ENCODE measurements around the gene CCNJ.

DNA sequence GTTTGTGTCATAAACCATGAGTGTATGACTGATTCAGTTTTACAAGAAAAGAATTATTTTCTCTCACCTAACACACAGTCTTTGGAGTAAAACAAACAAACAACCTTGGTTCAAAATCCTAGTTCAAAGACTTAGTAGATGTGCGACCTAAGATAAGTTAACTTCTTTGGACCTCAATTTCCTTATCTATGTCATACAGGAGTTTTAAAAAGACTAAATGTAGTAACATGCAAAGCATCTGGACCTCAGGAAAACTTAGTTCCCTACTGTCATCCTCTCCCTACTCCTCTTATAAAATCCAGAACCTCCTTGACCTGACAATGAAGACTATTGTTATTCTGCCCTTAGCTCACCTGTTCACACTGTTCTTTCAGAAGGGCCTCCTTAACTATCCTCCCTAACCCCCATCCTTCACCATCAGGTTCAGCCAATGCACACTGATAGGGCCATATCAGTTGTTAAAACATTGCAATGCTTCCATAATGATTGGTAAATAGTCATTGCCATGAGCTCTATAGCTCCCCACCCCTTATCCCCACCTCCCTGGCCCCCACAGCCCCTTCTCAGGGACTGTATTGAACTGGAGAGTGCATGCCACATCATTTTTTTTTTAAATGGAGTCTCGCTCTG is 28.8 kb upstream of the CCNJ start:
- TF ChIP-seq, protein P1, sequence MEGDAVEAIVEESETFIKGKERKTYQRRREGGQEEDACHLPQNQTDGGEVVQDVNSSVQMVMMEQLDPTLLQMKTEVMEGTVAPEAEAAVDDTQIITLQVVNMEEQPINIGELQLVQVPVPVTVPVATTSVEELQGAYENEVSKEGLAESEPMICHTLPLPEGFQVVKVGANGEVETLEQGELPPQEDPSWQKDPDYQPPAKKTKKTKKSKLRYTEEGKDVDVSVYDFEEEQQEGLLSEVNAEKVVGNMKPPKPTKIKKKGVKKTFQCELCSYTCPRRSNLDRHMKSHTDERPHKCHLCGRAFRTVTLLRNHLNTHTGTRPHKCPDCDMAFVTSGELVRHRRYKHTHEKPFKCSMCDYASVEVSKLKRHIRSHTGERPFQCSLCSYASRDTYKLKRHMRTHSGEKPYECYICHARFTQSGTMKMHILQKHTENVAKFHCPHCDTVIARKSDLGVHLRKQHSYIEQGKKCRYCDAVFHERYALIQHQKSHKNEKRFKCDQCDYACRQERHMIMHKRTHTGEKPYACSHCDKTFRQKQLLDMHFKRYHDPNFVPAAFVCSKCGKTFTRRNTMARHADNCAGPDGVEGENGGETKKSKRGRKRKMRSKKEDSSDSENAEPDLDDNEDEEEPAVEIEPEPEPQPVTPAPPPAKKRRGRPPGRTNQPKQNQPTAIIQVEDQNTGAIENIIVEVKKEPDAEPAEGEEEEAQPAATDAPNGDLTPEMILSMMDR (conservative IDR thresholded peaks at IDR 0.05; ENCODE audit: low read depth, low read length), result no peak
- TF ChIP-seq EZH2 (IDR thresholded peaks at IDR 0.05; ENCODE audit: borderline replicate concordance, low read depth, low read length, poor library complexity, severe bottlenecking), result no peak

All from A673 (cell line).